ENCODE results near the gene AAR2. TPM values are rescaled to one million over a fixed set of nuclear protein-coding genes. Genes with fewer than 3 reads are reported as not detected.
A peak's percentile ranks its signal among the peaks of the same experiment; 100 is the strongest.

The AAR2 gene
- total RNA-seq, 1 donor from 2014 or later: 19.0 TPM

DNA sequence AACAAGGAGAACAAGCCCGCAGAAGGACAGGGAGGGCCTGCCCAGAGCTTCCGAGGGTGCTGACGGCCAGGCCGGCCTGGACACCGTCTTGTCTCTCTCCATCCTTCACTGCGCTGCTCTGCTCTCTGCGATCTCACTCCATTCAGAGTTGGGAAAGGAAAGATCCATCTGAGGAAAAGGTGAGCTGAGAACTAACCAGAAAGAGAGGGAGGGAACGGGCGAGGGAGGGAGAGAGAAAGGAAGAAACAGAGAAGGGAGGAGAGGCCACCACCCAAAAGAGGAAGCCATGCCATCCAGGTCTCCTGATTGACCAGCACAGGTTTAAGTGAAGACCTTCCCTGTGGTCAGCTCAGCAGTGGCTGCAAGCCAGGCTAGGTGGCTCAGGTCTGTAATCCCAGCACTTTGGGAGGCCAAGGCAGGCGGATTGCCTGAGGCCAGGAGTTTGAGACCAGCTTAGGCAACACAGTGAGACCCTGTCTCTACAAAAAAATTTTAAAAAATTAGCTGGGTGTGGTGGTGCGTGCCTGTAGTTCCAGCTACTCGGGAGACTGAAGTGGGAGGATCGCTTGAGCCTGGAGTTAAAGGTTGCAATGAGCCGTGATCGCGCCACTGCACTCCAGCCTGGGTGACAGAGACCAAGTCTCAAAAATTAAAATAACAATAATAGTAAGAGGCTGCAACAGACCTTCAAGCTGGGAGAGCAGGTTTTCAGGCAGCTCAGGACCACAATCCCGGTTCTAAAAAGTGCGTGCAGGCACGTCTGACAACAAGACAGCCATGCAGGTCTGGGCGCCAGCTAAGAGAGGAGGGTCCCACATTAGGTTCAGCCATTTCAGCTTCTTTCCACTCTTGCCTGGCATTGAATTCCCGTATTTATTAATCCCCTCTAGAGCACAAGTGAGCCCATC, 35.6 kb downstream of the AAR2 start:
- Mint-ChIP-seq H3K4me3 (ENCODE audit: unreplicated experiment) (no peak overlapping the region), H3K36me3 (ENCODE audit: unreplicated experiment) (no peaks in the 10 kb centered on the region), H3K27me3 (ENCODE audit: unreplicated experiment) (peaks cover 4% of the 10 kb centered on the region), H3K4me1 (ENCODE audit: low read depth, unreplicated experiment) (peaks cover 18% of the 10 kb centered on the region), H3K9me3 (ENCODE audit: unreplicated experiment) (no peaks in the 10 kb centered on the region), H3K27ac (ENCODE audit: unreplicated experiment) (no peak overlapping the region)
- no peak for DNase-seq
- no peak for TF ChIP-seq CTCF (IDR thresholded peaks at IDR 0.05; ENCODE audit: partially characterized antibody, unreplicated experiment)

DNA sequence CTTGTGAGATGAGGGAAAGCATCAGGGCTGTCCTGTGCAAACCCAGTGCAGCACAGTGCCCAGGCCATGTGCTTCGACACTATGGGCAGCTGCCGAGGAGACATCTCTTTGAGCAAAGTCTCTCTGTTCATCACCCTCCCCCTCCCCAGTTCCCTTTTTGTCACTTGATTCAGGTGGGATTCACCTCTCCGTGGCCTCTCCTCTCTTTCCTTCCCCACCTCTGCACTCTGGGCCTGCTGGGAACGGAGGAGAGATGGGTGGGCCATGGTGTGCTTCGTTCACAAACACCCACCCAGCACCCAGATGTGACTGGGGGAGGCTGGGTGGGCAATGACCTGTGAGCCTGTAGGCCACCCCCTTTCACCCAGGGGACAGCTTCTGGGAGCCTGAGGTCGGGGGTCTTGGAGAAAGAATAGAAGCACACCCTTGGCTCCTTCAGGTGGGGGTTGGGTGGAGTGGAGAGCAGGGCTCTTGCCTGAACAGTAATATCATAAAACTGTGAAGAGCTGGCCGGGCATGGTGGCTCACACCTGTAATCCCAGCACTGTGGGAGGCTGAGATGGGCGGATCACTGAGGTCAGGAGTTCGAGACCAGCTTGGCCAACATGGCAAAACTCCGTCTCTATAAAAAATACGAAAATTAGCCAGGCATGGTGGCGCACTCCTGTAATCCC, 36.4 kb downstream of the AAR2 start:
- Mint-ChIP-seq H3K4me3 (ENCODE audit: unreplicated experiment) (no peak overlapping the region), H3K36me3 (ENCODE audit: unreplicated experiment) (no peaks in the 10 kb centered on the region), H3K27me3 (ENCODE audit: unreplicated experiment) (peaks cover 4% of the 10 kb centered on the region), H3K27ac (ENCODE audit: unreplicated experiment) (no peak overlapping the region), H3K4me1 (ENCODE audit: low read depth, unreplicated experiment) (peaks cover 16% of the 10 kb centered on the region), H3K9me3 (ENCODE audit: unreplicated experiment) (no peaks in the 10 kb centered on the region)
- no peak for TF ChIP-seq CTCF (IDR thresholded peaks at IDR 0.05; ENCODE audit: partially characterized antibody, unreplicated experiment)
- DNase-seq: no peak

DNA sequence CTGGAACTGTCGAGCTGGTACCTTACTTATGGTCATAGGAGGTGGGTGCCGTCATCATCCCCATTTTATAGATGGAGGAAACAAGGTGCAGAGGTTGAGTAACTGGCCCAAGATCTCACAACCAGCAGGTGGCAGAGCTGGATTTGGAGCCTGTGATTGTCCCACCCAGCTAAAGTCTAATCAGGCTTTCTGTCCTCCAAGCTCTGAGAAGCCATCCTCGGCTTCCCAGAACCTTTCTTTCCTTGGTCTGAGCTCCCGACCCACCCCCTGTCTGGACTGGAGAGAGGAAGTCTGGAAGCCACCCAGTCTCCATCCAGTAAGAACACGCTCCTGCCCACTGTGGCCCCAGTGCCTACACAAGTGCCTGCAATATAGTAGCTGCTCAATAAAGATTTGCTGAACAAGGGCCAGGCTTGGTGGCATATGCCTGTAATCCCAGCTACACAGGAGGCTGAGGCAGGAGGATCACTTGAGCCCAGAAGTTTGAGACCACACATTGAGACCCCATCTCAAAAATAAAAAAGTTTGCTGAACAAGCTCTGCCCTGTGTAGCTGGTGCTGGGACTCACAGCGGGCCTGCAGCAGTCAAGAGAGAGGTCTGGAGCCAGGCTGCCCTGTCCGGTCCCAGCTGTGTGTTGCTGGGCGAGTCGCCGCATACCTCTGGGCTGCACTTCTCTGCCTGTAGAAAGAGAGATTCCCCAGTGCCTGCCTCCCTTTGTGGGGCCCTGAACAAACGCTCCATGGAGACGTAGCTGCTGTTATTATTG, 37.3 kb downstream of the AAR2 start:
- DNase-seq: no peak
- H3K27ac Mint-ChIP-seq (ENCODE audit: unreplicated experiment): no peak overlapping the region

DNA sequence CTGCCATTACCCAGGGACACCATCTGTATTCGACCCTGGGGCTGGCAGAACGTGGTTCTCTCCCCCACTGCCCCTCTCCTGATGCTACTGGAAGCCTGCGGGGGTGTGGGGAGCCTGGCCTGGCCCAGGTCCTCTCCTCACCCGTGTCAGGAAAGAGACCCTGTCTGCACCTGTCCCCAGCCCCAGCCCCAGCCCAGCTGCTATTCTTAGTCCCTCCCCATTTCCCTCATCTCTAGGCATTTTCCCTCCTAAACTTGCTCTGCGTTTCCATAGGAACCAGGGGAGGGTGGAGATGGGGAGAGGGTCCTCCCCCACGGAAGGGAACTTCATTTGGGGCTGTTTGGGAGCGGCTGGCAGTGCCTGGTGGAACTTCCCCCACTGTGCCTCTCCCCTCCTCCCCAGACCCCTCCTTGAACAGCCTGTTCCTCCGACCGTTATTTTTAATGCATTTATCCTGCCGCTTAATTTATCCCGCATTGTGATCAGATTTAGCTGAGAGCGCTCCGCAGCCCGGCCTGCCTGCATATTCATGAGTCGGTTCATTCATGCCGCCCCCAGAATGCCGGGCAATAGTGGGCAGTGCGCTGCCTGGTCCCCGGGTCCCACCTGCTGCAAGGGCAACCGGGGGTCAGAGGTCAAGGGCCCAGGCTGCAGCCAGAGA, 38.0 kb downstream of the AAR2 start:
- DNase-seq: no peak
- H3K27me3 Mint-ChIP-seq (ENCODE audit: unreplicated experiment): peaks cover 4% of the 10 kb centered on the region
- H3K4me1 Mint-ChIP-seq (ENCODE audit: low read depth, unreplicated experiment): peaks cover 16% of the 10 kb centered on the region
- H3K36me3 Mint-ChIP-seq (ENCODE audit: unreplicated experiment): no peaks in the 10 kb centered on the region
- no peaks in the 10 kb centered on the region for H3K9me3 Mint-ChIP-seq (ENCODE audit: unreplicated experiment)
- no peak for TF ChIP-seq CTCF (IDR thresholded peaks at IDR 0.05; ENCODE audit: partially characterized antibody, unreplicated experiment)
- peak overlapping the region; percentile 34 for H3K4me3 Mint-ChIP-seq (ENCODE audit: unreplicated experiment)
- H3K27ac Mint-ChIP-seq (ENCODE audit: unreplicated experiment): no peak overlapping the region

More for the DNA sequence above, 37.3 kb downstream of the AAR2 start:
- peaks cover 4% of the 10 kb centered on the region for H3K27me3 Mint-ChIP-seq (ENCODE audit: unreplicated experiment)
- TF ChIP-seq CTCF (IDR thresholded peaks at IDR 0.05; ENCODE audit: partially characterized antibody, unreplicated experiment): no peak
- peaks cover 16% of the 10 kb centered on the region for H3K4me1 Mint-ChIP-seq (ENCODE audit: low read depth, unreplicated experiment)
- H3K9me3 Mint-ChIP-seq (ENCODE audit: unreplicated experiment): no peaks in the 10 kb centered on the region
- peak overlapping the region; percentile 34 for H3K4me3 Mint-ChIP-seq (ENCODE audit: unreplicated experiment)
- no peaks in the 10 kb centered on the region for H3K36me3 Mint-ChIP-seq (ENCODE audit: unreplicated experiment)
